HCT116 (cell line): ENCODE results near the gene PCDH15. TPM values are rescaled to one million over a fixed set of nuclear protein-coding genes. Genes with fewer than 3 reads are reported as not detected.

ENCODE experiments used
- ATAC-seq: fragments of 200-7000 bp; cut with Tn5 transposase; 2 replicates; pipeline ENCODE4 v1.9.1; 2020; ENCODE audit warnings: mild to moderate bottlenecking, moderate library complexity
- BruUV-seq: library from RNA; stranded (reverse); fragments of 400-500 nt; replicated peaks from 2 replicates; lab custom pipeline; 2021; lab: Mats Ljungman, UMichigan
- CTCF ChIA-PET: fragments of 300-600 bp; sonication (Branson Sonifier 250); formaldehyde crosslinking; loops from one replicate; lab custom pipeline; 2021; ENCODE audit warnings: antibody characterized with exemption; lab: Charles Lee
- POLR2A ChIA-PET: fragments of 300-600, 350-600 bp; sonication (Branson Sonifier 250); formaldehyde crosslinking; loops from one replicate; lab custom pipeline; 2021; ENCODE audit warnings: antibody characterized with exemption; lab: Charles Lee
- RAD21 ChIA-PET, 2 experiments: fragments of 300-600 bp; sonication (Branson Sonifier 250); formaldehyde crosslinking; loops; one replicate each; lab custom pipeline; 2023; ENCODE audit warnings: low total read pairs in 2 of 2; ENCODE audit not compliant: uncharacterized antibody in 2 of 2, unreplicated experiment in 2 of 2, low non-redundant PET in 1 of 2; lab: Charles Lee
- DNase-seq: peaks from one replicate; pipeline ENCODE4 v3.0.0-alpha.2; 2010; ENCODE audit warnings: low read depth, low spot score
- H2AFZ ChIP-seq: fragments of 200-600 bp; shearing (Covaris generic), sonication (generic); 2 replicates; pipeline ENCODE4 v1.6.1; 2017; ENCODE audit warnings: low read depth, mixed run types, mixed read lengths, antibody characterized with exemption, low read length; ENCODE audit not compliant: poor library complexity, severe bottlenecking
- H3K27ac ChIP-seq: 2 replicates; pipeline ENCODE4 v1.5.1; 2012; ENCODE audit warnings: low read depth, low read length
- H3K27me3 ChIP-seq: fragments of 200-600 bp; sonication (generic); 2 replicates; pipeline ENCODE4 v1.6.1; 2016; ENCODE audit warnings: mixed run types, low read length, mixed read lengths; ENCODE audit not compliant: insufficient read depth
- H3K36me3 ChIP-seq, 2 experiments: fragments of 200-500 bp in 1 of 2; fragments of 200-600 bp in 1 of 2; sonication (Bioruptor generic) in 1 of 2; sonication (generic) in 1 of 2; 2 replicates each; pipeline versions ENCODE4 v1.5.1 to v1.6.1; 2014 to 2016; ENCODE audit warnings: low read length in 2 of 2, inconsistent platforms in 1 of 2, mixed read lengths in 1 of 2, mixed run types in 1 of 2; ENCODE audit not compliant: insufficient read depth in 2 of 2, control insufficient read depth in 1 of 2
- H3K4me1 ChIP-seq, 2 experiments: fragments of 200-600 bp in 1 of 2; sonication (generic) in 1 of 2; 2 replicates each; pipeline versions ENCODE4 v1.5.1 to v1.6.1; 2012 to 2017; ENCODE audit warnings: low read length in 2 of 2, inconsistent platforms in 1 of 2, mild to moderate bottlenecking in 1 of 2, mixed read lengths in 1 of 2, mixed run types in 1 of 2, moderate library complexity in 1 of 2; ENCODE audit not compliant: insufficient read depth in 2 of 2, control insufficient read depth in 1 of 2
- H3K4me2 ChIP-seq: fragments of 200-600 bp; sonication (generic); 2 replicates; pipeline ENCODE4 v1.6.1; 2017; ENCODE audit warnings: mixed run types, low read length, mixed read lengths
- H3K4me3 ChIP-seq, 2 experiments: fragments of 200-600 bp in 1 of 2; sonication (generic) in 1 of 2; replicated peaks in 1 of 2; 2 replicates each; pipeline ENCODE4 v1.5.1; 2011 to 2016; ENCODE audit warnings: low read length in 2 of 2, control low read depth in 1 of 2, low read depth in 1 of 2, mild to moderate bottlenecking in 1 of 2, mixed read lengths in 1 of 2, mixed run types in 1 of 2
- H3K79me2 ChIP-seq: fragments of 200-600 bp; sonication (generic); 2 replicates; pipeline ENCODE4 v1.6.1; 2017; ENCODE audit warnings: mild to moderate bottlenecking, mixed run types, low read length, moderate library complexity, mixed read lengths; ENCODE audit not compliant: insufficient read depth
- H3K9ac ChIP-seq: fragments of 200-600 bp; sonication (generic); 2 replicates; pipeline ENCODE4 v1.6.1; 2016; ENCODE audit warnings: low read length, mixed read lengths
- H3K9me2 ChIP-seq: fragments of 200-600 bp; sonication (generic), shearing (Covaris generic); 2 replicates; pipeline ENCODE4 v1.6.1; 2017; ENCODE audit warnings: mixed run types, mild to moderate bottlenecking, moderate library complexity; ENCODE audit not compliant: insufficient read depth
- H3K9me3 ChIP-seq, 2 experiments: fragments of 200-500 bp in 1 of 2; fragments of 200-600 bp in 1 of 2; sonication (Bioruptor generic) in 1 of 2; sonication (generic) in 1 of 2; 2 replicates each; pipeline ENCODE4 v1.6.1; 2014 to 2017; ENCODE audit warnings: low read length in 2 of 2, mixed read lengths in 2 of 2, inconsistent platforms in 1 of 2, low read depth in 1 of 2, mild to moderate bottlenecking in 1 of 2, mixed run types in 1 of 2, moderate library complexity in 1 of 2; ENCODE audit not compliant: control insufficient read depth in 1 of 2, insufficient read depth in 1 of 2
- H4K20me1 ChIP-seq: fragments of 200-600 bp; sonication (generic), shearing (Covaris generic); 2 replicates; pipeline ENCODE4 v1.6.1; 2017; ENCODE audit warnings: mixed run types, mild to moderate bottlenecking, moderate library complexity; ENCODE audit not compliant: insufficient read depth
- ATF3 ChIP-seq: IDR thresholded peaks from 2 replicates; pipeline ENCODE4 v1.6.1; 2012
- CBX3 ChIP-seq: IDR thresholded peaks from 2 replicates; pipeline ENCODE4 v1.6.1; 2012; ENCODE audit warnings: low read depth
- EZH2phosphoT487 ChIP-seq: fragments of 200-600 bp; IDR thresholded peaks from 2 replicates; pipeline ENCODE4 v1.6.1; 2018; ENCODE audit warnings: antibody characterized with exemption, borderline replicate concordance
- FOSL1 ChIP-seq: IDR thresholded peaks from 2 replicates; pipeline ENCODE4 v1.6.1; 2012; ENCODE audit warnings: low read depth
- MAX ChIP-seq: IDR thresholded peaks from 2 replicates; pipeline ENCODE4 v1.6.1; 2012
- POLR2A ChIP-seq: IDR thresholded peaks from 2 replicates; pipeline ENCODE4 v1.7.0; 2011; ENCODE audit warnings: borderline replicate concordance; ENCODE audit not compliant: insufficient read depth, insufficient read length; ENCODE audit errors: extremely low read depth
- RAD21 ChIP-seq: IDR thresholded peaks from 2 replicates; pipeline ENCODE4 v1.6.1; 2012; ENCODE audit warnings: low read depth, mild to moderate bottlenecking
- REST ChIP-seq: IDR thresholded peaks from 2 replicates; pipeline ENCODE4 v1.6.1; 2012; ENCODE audit warnings: low read depth
- SIN3A ChIP-seq: IDR thresholded peaks from 2 replicates; pipeline ENCODE4 v1.6.1; 2012; ENCODE audit warnings: low read depth
- ZBTB33 ChIP-seq: IDR thresholded peaks from 2 replicates; pipeline ENCODE4 v1.6.1; 2011; ENCODE audit warnings: mild to moderate bottlenecking, low read length, moderate library complexity; ENCODE audit not compliant: insufficient replicate concordance; ENCODE audit errors: extremely low read depth
- intact Hi-C: fragments of 100-400 bp; cut with micrococcal nuclease; formaldehyde crosslinking; loops from 2 replicates; pipeline ENCODE4 v1.10.0; 2022
- total RNA-seq: library from RNA; stranded (reverse); gene quantifications from one replicate; pipeline ENCODE4 v1.2.1, GENCODE V29; 2021; ENCODE audit not compliant: unreplicated experiment

The PCDH15 gene
- total RNA-seq, 1 experiment from 2014 or later: not detected

- Histone ChIP-seq H3K79me2 (no peaks in the 10 kb centered on the region), H3K27me3 (no peaks in the 10 kb centered on the region)
- no peak for TF ChIP-seq RAD21
- no peak for TF ChIP-seq POLR2A
- no peak for TF ChIP-seq EZH2phosphoT487
- TF ChIP-seq ATF3: no peak
- TF ChIP-seq MAX: no peak
- no peak for TF ChIP-seq CBX3
- no peak for TF ChIP-seq ZBTB33
- no peak for TF ChIP-seq SIN3A
- no peak for TF ChIP-seq REST
- TF ChIP-seq FOSL1: no peak
- TF ChIP-seq, all 23 proteins: peak for 0
- peaks cover 7 to 29% of the 10 kb centered on the region in 2 experiments; a peak in 2 of 4 replicates for H3K9me3 ChIP-seq
- no peak overlapping the region for H3K4me3 ChIP-seq
- BruUV-seq: no TSS peak
- H3K36me3 ChIP-seq: no peaks in the 10 kb centered on the region
- RAD21 ChIA-PET: no interaction called here
- no peak overlapping the region for H3K27ac ChIP-seq
- no peaks in the 10 kb centered on the region for H3K4me1 ChIP-seq
- intact Hi-C loops: no loop called here
- H4K20me1 ChIP-seq: no peaks in the 10 kb centered on the region
- no peak overlapping the region for H3K4me2 ChIP-seq
- no peak overlapping the region for H2AFZ ChIP-seq
- ATAC-seq (no peak), DNase-seq (no peak)
- POLR2A ChIA-PET: no interaction called here
- no peaks in the 10 kb centered on the region for H3K9me2 ChIP-seq
- no peak overlapping the region for H3K9ac ChIP-seq
- CTCF ChIA-PET: no interaction called here
Observed at GRCh38 chr10:54091237-54091636, 709.8 kb downstream of the PCDH15 start.
